Kidney (tissue), 14 donors: ENCODE measurements around the gene FOXN3. TPM values are rescaled to one million over a fixed set of nuclear protein-coding genes. Genes with fewer than 3 reads are reported as not detected.

Experiments used
- DNase-seq, 5 donors: peaks; one replicate each; pipeline ENCODE4 v3.0.0-alpha.2; 2013 to 2020
- FAIRE-seq: peaks from 2 replicates; lab custom pipeline; 2012; peaks lifted over from hg19 to GRCh38; lab: Jason Lieb, UNC
- H3K27ac ChIP-seq, 2 donors: one replicate each; pipeline ENCODE4 v1.7.0; 2013; ENCODE audit warnings: low read depth in 2 of 2, low read length in 2 of 2, inconsistent platforms in 1 of 2
- H3K27me3 ChIP-seq: one replicate; pipeline ENCODE4 v1.7.1; 2013; ENCODE audit warnings: low read length, inconsistent platforms; ENCODE audit not compliant: control insufficient read depth, insufficient read depth
- H3K36me3 ChIP-seq, 3 donors: one replicate each; pipeline versions ENCODE4 v1.7.0 to v1.7.1; 2013; ENCODE audit warnings: low read length in 3 of 3, control low read depth in 1 of 3, inconsistent platforms in 1 of 3; ENCODE audit not compliant: insufficient read depth in 3 of 3, control insufficient read depth in 2 of 3
- H3K4me1 ChIP-seq, 3 donors: one replicate each; pipeline versions ENCODE4 v1.7.0 to v1.7.1; 2013; ENCODE audit warnings: low read length in 3 of 3, inconsistent platforms in 1 of 3, low read depth in 1 of 3; ENCODE audit not compliant: control insufficient read depth in 2 of 3, insufficient read depth in 2 of 3
- H3K4me3 ChIP-seq, 3 donors: one replicate each; pipeline versions ENCODE4 v1.7.0 to v1.8.1; 2013; ENCODE audit warnings: low read length in 3 of 3, control low read depth in 1 of 3, inconsistent platforms in 1 of 3
- H3K9ac ChIP-seq, 3 donors: one replicate each; pipeline versions ENCODE4 v1.7.0 to v1.7.1; 2013; ENCODE audit warnings: low read length in 3 of 3, control low read depth in 1 of 3, inconsistent platforms in 1 of 3
- H3K9me3 ChIP-seq, 3 donors: one replicate each; pipeline versions ENCODE4 v1.7.0 to v1.7.1; 2013; ENCODE audit warnings: low read length in 3 of 3, control low read depth in 1 of 3, inconsistent platforms in 1 of 3; ENCODE audit not compliant: control insufficient read depth in 2 of 3, insufficient read depth in 1 of 3
- CTCF ChIP-seq: IDR thresholded peaks from 3 replicates; pipeline ENCODE4 v1.5.1; 2012; ENCODE audit warnings: mild to moderate bottlenecking, moderate library complexity, borderline replicate concordance; ENCODE audit not compliant: insufficient read depth; ENCODE audit errors: extremely low read depth
- intact Hi-C: fragments of 100-400 bp; cut with DNase I; formaldehyde crosslinking; loops from one replicate; pipeline ENCODE4 v1.11.1; 2022
- polyA plus RNA-seq: library from polyadenylated mRNA; stranded (reverse); fragments of 350-450 nt; fragmentation: Illumina TruSeq; extraction: RNeasy Lipid Tissue Mini Kit (QIAGEN cat#74804); gene quantifications from one replicate; pipeline ENCODE4 v1.2.3, GENCODE V29; 2014; ENCODE audit warnings: low read depth, low replicate concordance; ENCODE audit not compliant: insufficient read depth
- total RNA-seq: library from RNA; stranded (reverse); fragmentation: NEBNext Ultra II Directional; extraction: Animal tissue kit (Norgen Biotek cat#: 25700); gene quantifications from one replicate; pipeline ENCODE4 v1.2.1, GENCODE V29; 2021
- donor health status: control.
- donor health status: control.
- donor health status: control.
- donor health status: control.
- donor health status: control.
- donor health status: DM: yes; HTN: yes; CAD: no.
- donor health status: Normal renal cell carcinoma (clear cell type).

The FOXN3 gene
- total and polyA plus RNA-seq, 2 donors from 2014 or later = 6.4 to 50.1 TPM

- DNase-seq (no peak), FAIRE-seq (no peak)
- no peaks in the 10 kb centered on the region for H3K36me3 ChIP-seq
- H3K9me3 ChIP-seq = no peaks in the 10 kb centered on the region
- no peak overlapping the region for H3K9ac ChIP-seq
- TF ChIP-seq CTCF = no peak
- H3K4me1 ChIP-seq = peaks cover 0 to 2% (median 0%) of the 10 kb centered on the region in 3 donors
- intact Hi-C loops = no loop called here
- no peaks in the 10 kb centered on the region for H3K27me3 ChIP-seq
- no peak overlapping the region for H3K27ac ChIP-seq
- no peak overlapping the region for H3K4me3 ChIP-seq
These were observed 27.0 kb upstream of the FOXN3 start for GRCh38 chr14:89444044-89444443.

GRCh38 chr14:89443042-89443629 lies 26.1 kb upstream of the FOXN3 start:
- Histone ChIP-seq H3K4me3 (no peak overlapping the region), H3K9ac (no peak overlapping the region), H3K36me3 (no peaks in the 10 kb centered on the region), H3K27me3 (no peaks in the 10 kb centered on the region), H3K27ac (no peak overlapping the region), H3K4me1 (peaks cover 0 to 2% (median 0%) of the 10 kb centered on the region in 3 donors), H3K9me3 (no peaks in the 10 kb centered on the region)
- FAIRE-seq = no peak
- DNase-seq = no peak
- no peak for TF ChIP-seq CTCF
- intact Hi-C loops = no loop called here

GRCh38 chr14:89442280-89442679 lies 25.2 kb upstream of the FOXN3 start:
- Histone ChIP-seq H3K4me1 (peaks cover 0 to 2% (median 0%) of the 10 kb centered on the region in 3 donors), H3K36me3 (no peaks in the 10 kb centered on the region), H3K27me3 (no peaks in the 10 kb centered on the region), H3K4me3 (no peak overlapping the region), H3K27ac (no peak overlapping the region), H3K9me3 (no peaks in the 10 kb centered on the region), H3K9ac (no peak overlapping the region)
- DNase-seq (no peak), FAIRE-seq (no peak)
- no peak for TF ChIP-seq CTCF
- intact Hi-C loops = no loop called here
